HEK293 (cell line): ENCODE results near the gene ENTPD8.
A peak's percentile ranks its signal among the peaks of the same experiment; 100 is the strongest.

Source experiments
- CTCF ChIA-PET: fragments of 350-600 bp; formaldehyde crosslinking; extraction: SDS; loops from one replicate; lab custom pipeline; 2021; ENCODE audit warnings: antibody characterized with exemption; lab: Yijun Ruan, JAX
- POLR2A ChIA-PET: fragments of 300-600 bp; formaldehyde crosslinking; extraction: SDS; loops from one replicate; lab custom pipeline; 2020; ENCODE audit warnings: antibody characterized with exemption, inconsistent platforms; lab: Yijun Ruan, JAX
- H3K27ac ChIP-seq: fragments of 200-500 bp; sonication (Bioruptor generic); 2 replicates; pipeline ENCODE4 v1.5.1; 2014; ENCODE audit warnings: low read depth, low read length, control low read depth, inconsistent platforms; ENCODE audit errors: extremely low read depth
- H3K36me3 ChIP-seq, 2 experiments: fragments of 200-500 bp in 1 of 2; sonication (Bioruptor generic) in 1 of 2; 1 replicate in 1 of 2; 2 replicates in 1 of 2; pipeline ENCODE4 v1.5.1; 2014 to 2017; ENCODE audit warnings: inconsistent platforms in 2 of 2, low read length in 2 of 2; ENCODE audit not compliant: control insufficient read depth in 2 of 2, insufficient read depth in 1 of 2
- H3K4me1 ChIP-seq: fragments of 200-500 bp; sonication (Bioruptor generic); 2 replicates; pipeline ENCODE4 v1.5.1; 2014; ENCODE audit warnings: mild to moderate bottlenecking, low read length, inconsistent platforms; ENCODE audit not compliant: control insufficient read depth, insufficient read depth
- H3K4me3 ChIP-seq: 2 replicates; pipeline ENCODE4 v1.5.1; 2011; ENCODE audit warnings: low read depth, mild to moderate bottlenecking, control low read depth, low read length, moderate library complexity
- H3K9me3 ChIP-seq: fragments of 200-500 bp; sonication (Bioruptor generic); 2 replicates; pipeline ENCODE4 v1.5.1; 2014; ENCODE audit warnings: low read depth, low read length, inconsistent platforms; ENCODE audit not compliant: control insufficient read depth, insufficient read depth
- FEZF1 ChIP-seq: fragments of 450-650 bp; formaldehyde crosslinking; IDR thresholded peaks from 2 replicates; pipeline ENCODE4 v1.5.1; 2016; ENCODE audit warnings: missing biosample characterization, missing genetic modification characterization
- GLI4 ChIP-seq: fragments of 450-650 bp; formaldehyde crosslinking; IDR thresholded peaks from 2 replicates; pipeline ENCODE4 v1.5.1; 2016; ENCODE audit warnings: missing biosample characterization, missing genetic modification characterization
- GLIS1 ChIP-seq: fragments of 450-650 bp; formaldehyde crosslinking; IDR thresholded peaks from 2 replicates; pipeline ENCODE4 v1.5.1; 2016; ENCODE audit warnings: missing biosample characterization, missing genetic modification characterization
- GLIS2 ChIP-seq: fragments of 450-650 bp; formaldehyde crosslinking; IDR thresholded peaks from 2 replicates; pipeline ENCODE4 v1.5.1; 2016; ENCODE audit warnings: missing biosample characterization, missing genetic modification characterization
- SETDB1 ChIP-seq: IDR thresholded peaks from one replicate; pipeline ENCODE4 v1.6.1; 2017; ENCODE audit warnings: mild to moderate bottlenecking, low read length, moderate library complexity, mixed read lengths; ENCODE audit not compliant: insufficient read length
- ZBTB26 ChIP-seq: fragments of 450-650 bp; formaldehyde crosslinking; optimal IDR thresholded peaks from 2 replicates; pipeline ENCODE3; 2016; ENCODE audit warnings: missing biosample characterization, mild to moderate bottlenecking, missing genetic modification characterization
- ZNF157 ChIP-seq: fragments of 450-650 bp; formaldehyde crosslinking; IDR thresholded peaks from 2 replicates; pipeline ENCODE4 v1.5.1; 2016; ENCODE audit warnings: missing biosample characterization, missing genetic modification characterization
- ZNF16 ChIP-seq: fragments of 450-650 bp; formaldehyde crosslinking; IDR thresholded peaks from 2 replicates; pipeline ENCODE4 v1.5.1; 2016; ENCODE audit warnings: low read depth, missing biosample characterization, missing genetic modification characterization
- ZNF341 ChIP-seq: fragments of 450-650 bp; formaldehyde crosslinking; IDR thresholded peaks from 2 replicates; pipeline ENCODE4; 2016; ENCODE audit warnings: low read depth, missing biosample characterization, missing genetic modification characterization
- ZNF426 ChIP-seq: fragments of 450-650 bp; formaldehyde crosslinking; IDR thresholded peaks from 2 replicates; pipeline ENCODE4 v1.5.1; 2017; ENCODE audit warnings: missing biosample characterization, missing genetic modification characterization, mild to moderate bottlenecking, inconsistent platforms, moderate library complexity
- ZNF48 ChIP-seq: fragments of 450-650 bp; formaldehyde crosslinking; IDR thresholded peaks from 2 replicates; pipeline ENCODE4 v1.5.1; 2016; ENCODE audit warnings: missing biosample characterization, missing genetic modification characterization
- ZNF513 ChIP-seq: fragments of 450-650 bp; IDR thresholded peaks from 2 replicates; pipeline ENCODE4 v1.5.1; 2018; ENCODE audit warnings: missing biosample characterization, missing genetic modification characterization
- ZNF530 ChIP-seq: fragments of 450-650 bp; formaldehyde crosslinking; IDR thresholded peaks from 2 replicates; pipeline ENCODE4 v1.5.1; 2016; ENCODE audit warnings: low read depth, missing biosample characterization, missing genetic modification characterization
- ZNF555 ChIP-seq: fragments of 450-650 bp; formaldehyde crosslinking; conservative IDR thresholded peaks from 2 replicates; pipeline ENCODE4 v1.5.1; 2017; ENCODE audit warnings: missing biosample characterization, mild to moderate bottlenecking, missing genetic modification characterization, inconsistent platforms
- ZNF624 ChIP-seq: fragments of 450-650 bp; formaldehyde crosslinking; IDR thresholded peaks from 2 replicates; pipeline ENCODE4 v1.5.1; 2017; ENCODE audit warnings: missing biosample characterization, missing genetic modification characterization
- ZNF645 ChIP-seq: fragments of 450-650 bp; formaldehyde crosslinking; IDR thresholded peaks from 2 replicates; pipeline ENCODE4; 2016; ENCODE audit warnings: missing biosample characterization, missing genetic modification characterization
- ZNF692 ChIP-seq: fragments of 450-650 bp; formaldehyde crosslinking; IDR thresholded peaks from 2 replicates; pipeline ENCODE4 v1.5.1; 2016; ENCODE audit warnings: missing biosample characterization, missing genetic modification characterization
- ZNF701 ChIP-seq: fragments of 450-650 bp; formaldehyde crosslinking; IDR thresholded peaks from 2 replicates; pipeline ENCODE4 v1.5.1; 2016; ENCODE audit warnings: missing biosample characterization, missing genetic modification characterization
- ZNF777 ChIP-seq: fragments of 450-650 bp; formaldehyde crosslinking; IDR thresholded peaks from 2 replicates; pipeline ENCODE4 v1.5.1; 2017; ENCODE audit warnings: missing biosample characterization, missing genetic modification characterization, borderline replicate concordance
- ZSCAN30 ChIP-seq: fragments of 450-650 bp; IDR thresholded peaks from 2 replicates; pipeline ENCODE4 v1.5.1; 2018; ENCODE audit warnings: missing biosample characterization, mild to moderate bottlenecking, missing genetic modification characterization, moderate library complexity

ENTPD8 gene

GRCh38 chr9:137393176-137394150, 47.7 kb downstream of the ENTPD8 start:
- Histone ChIP-seq H3K4me3 (no peak overlapping the region), H3K9me3 (no peaks in the 10 kb centered on the region), H3K36me3 (peaks cover 0 to 5% of the 10 kb centered on the region in 2 experiments; a peak in 1 of 3 replicates), H3K27ac (no peak overlapping the region), H3K4me1 (no peaks in the 10 kb centered on the region)
- POLR2A ChIA-PET = no interaction called here
- TF ChIP-seq ZNF16 = no peak
- TF ChIP-seq GLIS1 = peak; percentile 62; the same call in 1 of the 2 replicates
- no peak for TF ChIP-seq ZNF645 (tag by site-specific recombination)
- TF ChIP-seq ZNF777 (tag by site-specific recombination) = no peak
- TF ChIP-seq GLIS2 (tag by site-specific recombination) = peak; percentile 57
- no peak for TF ChIP-seq ZNF48 (tag by site-specific recombination)
- CTCF ChIA-PET = interaction anchor here (0.8 kb wide), 1 partner anchor 74 kb away, joined by 4 read pairs; no protein-coding TSS in a partner anchor

GRCh38 chr9:137392232-137393007, 48.7 kb downstream of the ENTPD8 start:
- CTCF ChIA-PET = interaction anchor here (0.7 kb wide), 1 partner anchor 770 kb away, joined by 3 read pairs; no protein-coding TSS in a partner anchor

GRCh38 chr9:137391411-137391754, 49.8 kb downstream of the ENTPD8 start:
- TF ChIP-seq SETDB1 (no peak), FEZF1 (tag by site-specific recombination) (no peak), ZNF426 (tag by site-specific recombination) (no peak), ZNF157 (tag by site-specific recombination) (no peak), ZNF701 (tag by site-specific recombination) (no peak), ZNF692 (no peak), ZNF530 (tag by site-specific recombination) (no peak)
- Histone ChIP-seq H3K4me1 (no peaks in the 10 kb centered on the region), H3K27ac (no peak overlapping the region), H3K4me3 (no peak overlapping the region), H3K36me3 (peaks cover 0 to 5% of the 10 kb centered on the region in 2 experiments; a peak in 1 of 3 replicates), H3K9me3 (no peaks in the 10 kb centered on the region)
- ChIA-PET CTCF (no interaction called here), POLR2A (interaction anchor here (0.6 kb wide), 1 partner anchor 27 kb away, joined by 4 read pairs; no protein-coding TSS in a partner anchor)

More at GRCh38 chr9:137392232-137393007, 48.7 kb downstream of the ENTPD8 start:
- TF ChIP-seq ZNF341 (peak; percentile 88), ZNF513 (no peak), ZBTB26 (tag by site-specific recombination) (no peak), ZNF624 (tag by site-specific recombination) (no peak), GLI4 (no peak), ZNF555 (tag by site-specific recombination) (no peak), ZSCAN30 (tag by site-specific recombination) (no peak), ZNF426 (tag by site-specific recombination) (no peak)
- POLR2A ChIA-PET = no interaction called here
- no peaks in the 10 kb centered on the region for H3K4me1 ChIP-seq
- H3K27ac ChIP-seq = no peak overlapping the region
- no peaks in the 10 kb centered on the region for H3K9me3 ChIP-seq
- no peak overlapping the region for H3K4me3 ChIP-seq
- peaks cover 0 to 5% of the 10 kb centered on the region in 2 experiments; a peak in 1 of 3 replicates for H3K36me3 ChIP-seq
